ENCODE results near the gene ZNF391.
"Not testable (repeated sequence)": the region's sequence is repeated elsewhere in the genome, so short reads cannot be mapped to it uniquely, and the experiment has no call there.

The ZNF391 gene

GRCh38 chr6:27388293-27389197 is at the start of gene ZNF391:
TSS of gene ZNF391 (plus strand) at chr6:27388759. CDS start at chr6:27400371, 11,612 bp downstream.
- peak; percentile 59 for DNase-seq (ENCODE audit: low read depth, low spot score)

DNA sequence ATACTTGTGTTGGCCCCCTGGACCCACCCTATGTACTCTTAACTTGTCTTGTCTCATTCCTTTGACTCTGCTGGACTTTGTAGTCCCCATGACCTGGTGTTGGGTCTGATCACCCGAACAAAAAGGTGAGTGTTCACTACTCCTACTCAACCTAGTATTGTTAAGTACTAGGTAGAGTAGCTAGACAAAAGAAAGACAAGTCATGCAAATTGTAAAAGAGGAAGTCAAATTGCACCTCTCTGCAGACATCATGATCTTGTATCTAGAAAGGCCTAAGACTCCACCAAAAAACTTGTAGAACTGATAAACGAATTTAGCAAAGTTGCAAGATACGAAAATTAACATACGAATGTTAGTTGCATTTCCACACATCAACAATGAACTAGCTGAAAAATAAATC is 35.7 kb upstream of the ZNF391 start:
- DNase-seq (ENCODE audit: low read depth, low spot score), result no peak

DNA sequence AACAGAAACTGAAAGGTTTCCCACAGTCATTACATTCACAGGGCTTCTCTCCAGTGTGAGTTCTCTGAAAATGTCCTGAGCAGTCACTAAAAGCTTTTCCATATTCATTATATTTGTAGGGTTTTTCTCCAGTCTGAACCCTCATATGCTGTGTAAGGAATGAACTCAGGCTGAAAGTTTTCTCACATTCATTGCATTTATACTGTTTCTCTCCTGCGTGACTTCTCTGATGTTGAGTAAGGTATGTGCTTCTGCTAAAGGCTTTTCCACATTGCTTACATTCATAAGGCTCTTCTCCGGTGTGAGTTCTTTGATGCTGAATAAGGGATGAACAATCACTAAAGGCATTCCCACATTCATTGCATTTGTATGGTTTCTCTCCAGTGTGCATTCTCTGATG is 29.8 kb upstream of the ZNF391 start:
- DNase-seq (ENCODE audit: low read depth, low spot score), result no peak

DNA sequence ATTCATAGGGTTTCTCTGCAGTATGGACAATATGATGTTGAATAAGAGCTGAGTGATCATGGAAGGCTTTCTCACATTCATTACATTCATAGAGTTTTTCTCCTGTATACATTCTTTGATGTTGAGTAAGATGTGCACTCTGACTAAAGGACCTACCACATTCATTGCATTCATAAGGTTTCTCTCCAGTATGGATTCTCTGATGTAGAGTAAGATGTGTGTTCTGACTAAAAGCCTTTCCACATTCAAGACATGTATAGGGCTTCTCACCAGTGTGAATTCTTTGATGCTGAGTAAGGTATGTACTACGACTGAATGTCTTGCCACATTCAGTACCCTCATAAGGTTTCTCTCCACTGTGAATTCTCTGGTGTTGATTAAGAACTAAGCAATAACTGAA is 29.3 kb upstream of the ZNF391 start:
- no peak for DNase-seq (ENCODE audit: low read depth, low spot score)

DNA sequence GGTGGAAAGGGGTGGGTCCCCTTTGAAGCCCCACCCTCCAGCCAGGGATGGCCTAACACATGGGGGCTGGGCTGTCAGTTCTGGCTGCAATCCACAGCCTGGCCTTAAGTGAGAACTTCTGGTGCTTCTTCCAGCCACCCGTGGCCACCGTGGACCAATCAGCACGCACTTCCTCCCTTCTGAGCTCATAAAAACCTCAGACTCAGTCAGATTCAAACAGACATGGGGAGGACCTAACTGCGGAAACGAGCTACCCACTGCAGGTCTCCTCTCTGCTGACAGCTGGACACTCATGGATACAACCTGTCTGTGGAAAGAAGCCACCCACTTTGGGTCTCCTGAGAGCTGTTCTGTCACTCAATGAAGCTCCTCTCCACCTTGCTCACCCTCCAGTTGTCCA is 20.4 kb upstream of the ZNF391 start:
- no peak for DNase-seq (ENCODE audit: low read depth, low spot score)

DNA sequence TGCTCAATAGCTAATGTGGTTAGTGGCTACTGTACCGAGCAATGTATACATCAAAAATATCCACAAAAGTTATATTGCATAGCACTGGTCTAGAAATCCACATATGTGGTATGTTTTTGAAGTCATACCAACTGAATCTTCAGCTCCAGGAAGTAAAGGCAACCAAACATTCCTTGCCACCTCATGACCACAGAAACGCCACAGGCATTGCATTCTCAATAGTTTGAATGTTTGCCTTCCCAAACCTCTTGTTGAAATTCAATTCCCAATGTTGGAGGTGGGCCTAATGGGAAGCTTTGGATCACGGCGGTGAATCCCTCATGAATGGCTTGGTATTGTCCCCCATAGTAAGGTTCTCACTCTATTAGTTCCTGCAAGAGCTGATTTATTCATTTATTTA is 18.2 kb upstream of the ZNF391 start:
- no peak for DNase-seq (ENCODE audit: low read depth, low spot score)

GRCh38 chr6:27374824-27375612 is 13.5 kb upstream of the ZNF391 start:
- DNase-seq (ENCODE audit: low read depth, low spot score), result no peak

GRCh38 chr6:27375613-27376079 is 12.9 kb upstream of the ZNF391 start:
- DNase-seq (ENCODE audit: low read depth, low spot score), result no peak

- DNase-seq (ENCODE audit: low read depth, low spot score), result not testable (repeated sequence)
Observed at GRCh38 chr6:27378406-27378805, 10.2 kb upstream of the ZNF391 start.

- not testable (repeated sequence) for DNase-seq (ENCODE audit: low read depth, low spot score)
Observed at GRCh38 chr6:27381001-27381400, 7.6 kb upstream of the ZNF391 start.

DNA sequence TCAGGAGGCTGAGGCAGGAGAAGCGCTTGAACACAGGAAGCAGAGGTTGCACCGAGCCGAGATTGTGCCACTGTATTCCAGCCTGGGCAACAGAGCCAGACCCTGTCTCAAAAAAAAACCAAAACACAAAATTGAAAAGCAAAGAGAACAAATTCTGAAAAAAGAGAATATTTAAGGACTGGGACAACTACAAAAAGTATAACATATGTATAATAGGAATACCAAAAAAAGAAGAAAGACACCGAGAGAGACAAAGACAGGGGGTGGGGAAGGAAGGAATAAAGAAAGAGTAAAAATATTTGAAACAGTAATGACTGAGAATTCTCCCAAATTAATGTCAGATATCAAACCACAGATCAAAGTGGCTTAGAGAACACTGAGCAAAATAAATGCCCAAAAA is 5.5 kb upstream of the ZNF391 start:
- DNase-seq (ENCODE audit: low read depth, low spot score), result no peak

DNA sequence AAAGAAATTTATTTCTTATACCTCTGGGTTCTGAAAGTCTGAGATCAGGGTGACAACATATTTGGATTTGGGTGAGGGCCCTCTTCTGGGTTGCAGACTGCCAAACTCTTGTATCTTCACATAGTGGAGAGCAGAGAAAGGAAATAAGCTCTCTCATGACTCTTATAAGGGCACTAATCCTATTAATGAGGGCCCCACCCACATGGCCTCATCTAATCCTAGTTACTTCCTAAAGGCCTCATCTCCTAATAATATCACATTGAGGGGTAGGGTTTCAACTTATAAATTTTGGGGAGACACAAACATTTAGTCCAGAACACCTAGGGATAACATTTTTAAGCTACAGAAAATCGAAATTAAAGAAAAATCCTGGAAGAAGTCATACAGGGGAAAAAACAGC is 5.1 kb upstream of the ZNF391 start:
- no peak for DNase-seq (ENCODE audit: low read depth, low spot score)

DNA sequence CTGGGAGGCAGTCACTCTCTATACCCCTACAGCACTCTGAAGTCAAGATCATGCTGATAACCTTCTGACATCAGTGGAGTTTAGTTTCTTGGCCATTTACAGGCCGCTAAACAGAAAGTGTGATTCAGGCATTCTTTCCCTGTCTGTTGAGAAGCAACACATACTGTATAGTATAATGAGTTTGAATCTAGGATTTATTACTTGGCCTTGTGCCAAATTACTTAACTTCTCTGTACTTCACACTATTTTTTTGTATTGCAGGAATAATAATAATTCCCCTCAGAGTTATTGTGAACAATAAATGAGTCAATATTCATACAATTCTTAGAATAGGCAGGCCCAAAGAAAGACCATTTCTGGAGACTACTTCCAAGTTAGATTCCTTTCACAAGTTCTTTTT is 4.1 kb downstream of the ZNF391 start:
- no peak for DNase-seq (ENCODE audit: low read depth, low spot score)

DNA sequence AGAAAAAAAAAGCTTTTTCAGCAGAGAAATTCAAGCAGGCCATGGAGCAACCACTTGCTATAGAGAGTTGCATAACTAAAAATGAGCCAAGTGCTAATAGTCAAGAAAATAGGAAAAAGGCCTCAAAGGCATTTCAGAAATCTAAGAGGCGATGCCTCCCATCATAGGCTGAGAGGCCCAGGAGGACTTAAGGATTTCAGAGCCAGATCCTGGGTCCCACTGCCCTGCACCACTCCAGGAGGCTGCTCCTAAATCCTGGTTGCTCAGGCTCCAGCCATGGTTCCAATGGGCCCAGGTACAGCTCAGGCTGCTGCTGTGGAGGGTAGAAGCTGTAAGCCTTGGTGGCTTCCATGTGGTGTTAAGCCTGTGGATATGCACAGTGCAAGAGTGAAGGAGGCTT is 5.5 kb downstream of the ZNF391 start:
- no peak for DNase-seq (ENCODE audit: low read depth, low spot score)

DNA sequence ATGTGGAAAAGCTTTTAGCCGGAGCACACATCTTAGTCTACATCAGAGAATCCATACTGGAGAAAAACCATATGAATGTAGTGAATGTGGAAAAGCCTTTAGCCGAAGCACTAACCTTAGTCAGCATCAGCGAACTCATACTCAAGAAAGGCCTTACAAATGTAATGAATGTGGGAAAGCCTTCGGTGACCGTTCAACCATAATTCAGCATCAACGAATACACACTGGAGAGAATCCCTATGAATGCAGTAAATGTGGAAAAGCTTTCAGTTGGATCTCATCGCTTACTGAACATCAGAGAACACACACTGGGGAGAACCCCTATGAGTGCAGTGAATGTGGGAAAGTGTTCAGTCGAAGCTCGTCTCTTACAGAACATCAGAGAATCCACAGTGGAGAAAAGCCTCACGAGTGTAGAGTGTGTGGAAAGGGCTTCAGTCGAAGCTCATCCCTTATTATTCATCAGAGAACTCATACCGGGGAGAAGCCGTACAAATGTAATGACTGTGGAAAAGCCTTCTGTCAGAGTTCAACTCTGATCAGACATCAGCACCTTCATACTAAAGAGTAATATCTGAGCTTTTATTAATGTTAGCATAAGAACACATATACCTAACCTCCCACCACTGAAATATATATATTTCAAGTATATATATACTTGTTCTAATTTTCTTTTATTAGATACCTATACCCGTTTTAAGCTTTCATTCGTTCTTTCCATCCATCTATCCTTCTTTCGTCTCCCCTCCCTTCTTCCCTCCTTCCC is 12.5 kb downstream of the ZNF391 start:
- DNase-seq (ENCODE audit: low read depth, low spot score), result no peak

DNA sequence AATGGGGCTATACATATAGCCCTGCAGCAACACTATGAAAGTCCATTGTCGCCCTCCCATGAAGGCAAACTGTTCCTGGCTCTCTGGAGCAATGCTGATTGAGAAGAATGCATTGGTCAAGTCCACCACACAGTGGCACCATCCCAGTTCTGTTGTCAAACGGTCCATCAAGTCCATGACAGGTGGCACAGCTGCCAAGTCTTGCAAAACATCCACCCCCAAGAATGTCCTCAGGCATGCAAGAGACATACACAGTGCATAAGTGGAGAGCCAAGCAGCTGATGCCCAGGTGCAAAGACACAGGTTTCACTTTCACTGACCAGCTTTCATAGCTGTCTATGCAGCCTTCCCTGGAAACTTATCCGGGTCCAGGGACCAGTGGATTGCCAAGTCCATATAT is 17.5 kb downstream of the ZNF391 start:
- no peak for DNase-seq (ENCODE audit: low read depth, low spot score)

- no peak for DNase-seq (ENCODE audit: low read depth, low spot score)
Observed at GRCh38 chr6:27407153-27407814, 18.7 kb downstream of the ZNF391 start.

DNA sequence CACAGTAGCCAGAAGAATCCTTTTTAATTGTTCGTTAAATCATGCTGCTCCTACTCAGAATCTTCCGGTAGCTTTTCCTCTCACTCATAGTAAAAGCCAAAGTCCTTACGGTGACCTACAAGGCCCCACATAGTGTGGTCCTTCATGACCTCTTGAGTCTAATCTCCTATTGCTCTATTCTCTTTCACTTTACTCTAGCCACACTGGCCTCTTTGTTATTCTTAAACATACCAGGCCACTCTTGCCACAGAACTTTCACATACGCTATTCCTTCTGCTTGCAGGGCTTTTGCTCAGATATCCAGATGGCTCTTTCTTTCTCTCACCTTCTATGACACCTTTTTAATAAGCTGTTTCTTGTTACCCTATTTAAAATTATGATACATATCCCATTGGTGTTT is 25.7 kb downstream of the ZNF391 start:
- DNase-seq (ENCODE audit: low read depth, low spot score), result no peak

GRCh38 chr6:27414996-27415395 is 26.4 kb downstream of the ZNF391 start:
- no peak for DNase-seq (ENCODE audit: low read depth, low spot score)

- no peak for DNase-seq (ENCODE audit: low read depth, low spot score)
Observed at GRCh38 chr6:27415898-27416297, 27.3 kb downstream of the ZNF391 start.

DNA sequence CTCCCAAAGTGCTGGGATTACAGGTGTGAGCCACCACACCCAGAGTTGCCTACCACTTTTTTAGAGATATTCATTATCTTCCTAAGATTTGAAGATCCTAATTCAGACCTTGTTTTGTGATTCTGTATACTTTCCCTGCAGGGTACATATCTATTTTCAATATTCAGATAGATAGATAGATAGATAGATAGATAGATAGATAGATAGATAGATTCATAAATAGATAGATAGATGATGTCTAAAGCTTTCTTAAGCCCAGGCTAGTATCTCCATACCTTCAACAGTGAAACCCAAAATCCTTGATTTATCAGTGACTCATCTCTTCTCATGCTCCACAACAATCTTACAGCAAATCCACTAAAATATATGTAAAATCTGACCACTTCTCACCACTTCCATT is 30.8 kb downstream of the ZNF391 start:
- no peak for DNase-seq (ENCODE audit: low read depth, low spot score)

Measured in brain pericyte (primary cell).